B cell (primary cell): ENCODE data around the gene TNFRSF6B. TPM values are rescaled to one million over a fixed set of nuclear protein-coding genes. Genes with fewer than 3 reads are reported as not detected.

Experiments used
- ATAC-seq: fragments of 200-7000 bp; cut with Tn5 transposase; one replicate; pipeline ENCODE4 v1.10.0; 2021; ENCODE audit warnings: low read depth, mild to moderate bottlenecking, moderate number of reproducible peaks, moderate library complexity
- CTCF ChIA-PET: fragments of 350-600 bp; sonication (Branson Sonifier 250); formaldehyde crosslinking; loops from one replicate; lab custom pipeline; 2021; ENCODE audit warnings: antibody characterized with exemption, inconsistent platforms; lab: Charles Lee
- POLR2A ChIA-PET: fragments of 350-600 bp; sonication (Branson Sonifier 250); formaldehyde crosslinking; loops from one replicate; lab custom pipeline; 2021; ENCODE audit warnings: antibody characterized with exemption; lab: Charles Lee
- DNase-seq: peaks from one replicate; pipeline ENCODE4 v3.0.0; 2013
- H2AFZ ChIP-seq: 2 replicates; pipeline ENCODE4 v1.6.1; 2012; ENCODE audit warnings: mild to moderate bottlenecking, low read depth, low read length; ENCODE audit not compliant: insufficient read depth, poor library complexity, severe bottlenecking
- H3K27ac ChIP-seq, 2 donors: 1 replicate in 1 of 2; 2 replicates in 1 of 2; pipeline ENCODE4 v1.5.1; 2012 to 2013; ENCODE audit warnings: low read length in 2 of 2, mild to moderate bottlenecking in 2 of 2, moderate library complexity in 1 of 2
- H3K27me3 ChIP-seq, 4 experiments: fragments of 200-600 bp in 1 of 4; sonication (generic) in 1 of 4; replicated peaks in 1 of 4; 1 replicate in 2 of 4; 2 replicates in 2 of 4; pipeline versions ENCODE4 v1.6.1 to v1.7.0; 2013 to 2016; ENCODE audit warnings: low read length in 3 of 4, mild to moderate bottlenecking in 2 of 4, mixed read lengths in 1 of 4, moderate library complexity in 1 of 4; ENCODE audit not compliant: insufficient read depth in 4 of 4, control insufficient read depth in 3 of 4; ENCODE audit errors: control extremely low read depth in 1 of 4
- H3K36me3 ChIP-seq, 2 experiments: replicated peaks in 1 of 2; 1 replicate in 1 of 2; 2 replicates in 1 of 2; pipeline versions ENCODE4 v1.6.1 to v1.7.1; 2013; ENCODE audit warnings: low read length in 1 of 2; ENCODE audit not compliant: insufficient read depth in 2 of 2, control insufficient read depth in 1 of 2; ENCODE audit errors: control extremely low read depth in 1 of 2, extremely low read depth in 1 of 2
- H3K4me1 ChIP-seq, 2 donors: fragments of 200-600 bp in 1 of 2; sonication (generic) in 1 of 2; 1 replicate in 1 of 2; 2 replicates in 1 of 2; pipeline versions ENCODE4 v1.5.1 to v1.6.1; 2013 to 2017; ENCODE audit warnings: low read length in 2 of 2; ENCODE audit not compliant: control insufficient read depth in 2 of 2, insufficient read depth in 2 of 2
- H3K4me2 ChIP-seq: replicated peaks from 2 replicates; pipeline ENCODE3; 2012; ENCODE audit warnings: mild to moderate bottlenecking, low read depth, low read length; ENCODE audit not compliant: poor library complexity, severe bottlenecking
- H3K4me3 ChIP-seq, 5 experiments: fragments of 200-600 bp in 1 of 5; sonication (generic) in 1 of 5; 1 replicate in 3 of 5; 2 replicates in 2 of 5; pipeline versions ENCODE4 v1.5.1 to v1.7.0; 2011 to 2016; ENCODE audit warnings: low read length in 4 of 5, mild to moderate bottlenecking in 4 of 5, low read depth in 2 of 5, control low read depth in 1 of 5, moderate library complexity in 1 of 5; ENCODE audit not compliant: insufficient read depth in 1 of 5; ENCODE audit errors: control extremely low read depth in 1 of 5, extremely low read depth in 1 of 5
- H3K79me2 ChIP-seq: fragments of 200-600 bp; sonication (generic); one replicate; pipeline ENCODE4 v1.6.0; 2016; ENCODE audit warnings: low read length; ENCODE audit not compliant: control insufficient read depth, insufficient read depth
- H3K9ac ChIP-seq: fragments of 200-600 bp; sonication (generic); 2 replicates; pipeline ENCODE4 v1.6.1; 2017; ENCODE audit warnings: mild to moderate bottlenecking, low read length, moderate library complexity
- H3K9me3 ChIP-seq, 3 donors: one replicate each; pipeline versions ENCODE4 v1.6.1 to v1.7.1; 2013; ENCODE audit warnings: low read length in 2 of 3; ENCODE audit not compliant: control insufficient read depth in 2 of 3, insufficient read depth in 1 of 3; ENCODE audit errors: control extremely low read depth in 1 of 3
- H4K20me1 ChIP-seq: 2 replicates; pipeline ENCODE4 v1.6.0; 2012; ENCODE audit warnings: mild to moderate bottlenecking, low read length; ENCODE audit not compliant: insufficient read depth, control insufficient read depth, poor library complexity, severe bottlenecking
- H3K27ac Mint-ChIP-seq: one replicate; pipeline ENCODE4 v1.8.0; 2021; ENCODE audit warnings: mixed read lengths
- H3K27me3 Mint-ChIP-seq: one replicate; pipeline ENCODE4 v1.8.0; 2021; ENCODE audit warnings: mixed read lengths
- H3K4me1 Mint-ChIP-seq: one replicate; pipeline ENCODE4 v1.8.0; 2021; ENCODE audit warnings: mixed read lengths
- H3K4me3 Mint-ChIP-seq: one replicate; pipeline ENCODE4 v1.8.0; 2021; ENCODE audit warnings: mixed read lengths
- H3K9me3 Mint-ChIP-seq: one replicate; pipeline ENCODE4 v1.8.0; 2022; ENCODE audit warnings: mixed read lengths; ENCODE audit not compliant: insufficient read depth
- EZH2 ChIP-seq: IDR thresholded peaks from 2 replicates; pipeline ENCODE4 v1.6.1; 2012; ENCODE audit warnings: borderline replicate concordance, low read depth, mild to moderate bottlenecking, moderate library complexity, low read length; ENCODE audit not compliant: insufficient read depth, poor library complexity, severe bottlenecking
- WGBS: methylation state at CpG from one replicate; pipeline ENCODE4 v1.1.5; 2013; ENCODE audit warnings: missing lambda C conversion rate; ENCODE audit not compliant: insufficient coverage; 5-methylcytosine and 5-hydroxymethylcytosine counted together
- intact Hi-C: fragments of 100-400 bp; cut with micrococcal nuclease; formaldehyde crosslinking; loops from one replicate; pipeline ENCODE4 v1.10.0; 2022
- polyA plus RNA-seq: library from polyadenylated mRNA; depleted of rRNA; stranded (reverse); fragments of >200 nt; gene quantifications from 2 replicates; pipeline ENCODE4 v1.2.3, GENCODE V29; 2012
- total RNA-seq, 2 donors: library from RNA; stranded (reverse); fragments of 120-200 nt in 1 of 2; gene quantifications; 1 replicate in 1 of 2; 2 replicates in 1 of 2; pipeline versions ENCODE4 v1.2.3 to v1.2.4, GENCODE V29; 2013 to 2022
- TF ChIP-seq, protein P1 (sequence below): fragments of 200-600 bp; IDR thresholded peaks from one replicate; pipeline ENCODE4 v1.8.0; 2022; ENCODE audit warnings: antibody characterized with exemption, mild to moderate bottlenecking

The TNFRSF6B gene
- total and polyA plus RNA-seq, 2 donors (not counting 1 experiment from before 2014, with no cell fraction given) = 6.7 TPM; not detected in 1

DNA sequence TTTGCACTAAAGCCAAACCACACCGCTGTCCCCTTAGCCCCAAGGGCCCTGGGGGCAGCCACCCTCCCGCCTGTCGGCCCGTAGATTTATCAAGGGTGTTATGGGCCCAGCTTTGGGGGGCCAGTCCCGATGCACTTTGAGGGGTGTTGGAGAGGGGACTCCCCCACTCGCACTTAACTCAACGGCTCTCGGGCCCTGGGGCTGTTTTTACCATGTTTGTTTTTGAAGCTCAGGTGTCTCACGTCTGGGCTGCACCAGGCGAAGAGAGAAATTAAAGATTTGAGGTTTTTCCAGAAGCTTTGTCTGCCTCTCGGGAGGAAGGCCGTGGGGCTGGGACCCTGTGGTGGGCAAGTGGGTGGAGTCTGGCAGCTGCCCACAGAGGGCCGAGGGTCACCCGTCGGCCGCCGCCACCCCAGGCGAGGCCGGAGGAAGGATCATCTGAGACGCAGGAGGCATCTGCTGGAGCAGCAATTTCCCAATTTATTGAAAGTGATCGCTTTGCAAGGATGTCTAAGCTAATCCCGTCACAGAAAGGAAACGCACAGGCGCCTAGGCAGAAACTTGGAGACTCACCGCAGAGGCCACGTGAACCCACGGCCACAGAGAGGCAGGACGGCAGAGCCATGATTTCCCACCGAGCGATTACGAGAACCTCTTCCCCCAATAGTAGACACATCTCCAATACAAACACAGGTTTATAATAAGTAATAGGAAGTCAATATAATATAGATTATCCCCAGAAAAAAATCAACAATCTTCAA is 46.9 kb downstream of the TNFRSF6B start:
- no peak overlapping the region for H3K27ac ChIP-seq
- H3K9me3 ChIP-seq = no peaks in the 10 kb centered on the region
- H3K4me3 ChIP-seq = no peak overlapping the region
- no peak overlapping the region for H2AFZ ChIP-seq
- H3K9ac ChIP-seq = no peak overlapping the region
- Mint-ChIP-seq H3K27me3 (no peaks in the 10 kb centered on the region), H3K9me3 (no peaks in the 10 kb centered on the region), H3K27ac (no peak overlapping the region), H3K4me3 (no peak overlapping the region), H3K4me1 (no peaks in the 10 kb centered on the region)
- WGBS = 96% methylated on average over 24 of the region's 31 CpGs
- H4K20me1 ChIP-seq = peaks cover 5% of the 10 kb centered on the region
- peaks cover 0 to 4% of the 10 kb centered on the region in 2 experiments for H3K36me3 ChIP-seq
- peaks cover 14 to 20% of the 10 kb centered on the region in 2 donors for H3K4me1 ChIP-seq
- DNase-seq (no peak), ATAC-seq (no peak)
- ChIA-PET POLR2A (no interaction called here), CTCF (interaction anchor here (0.7 kb wide), 1 partner anchor 331 kb away, joined by 3 read pairs; no protein-coding TSS in a partner anchor)
- no peak overlapping the region for H3K4me2 ChIP-seq
- no peak for TF ChIP-seq EZH2
- TF ChIP-seq, protein P1, sequence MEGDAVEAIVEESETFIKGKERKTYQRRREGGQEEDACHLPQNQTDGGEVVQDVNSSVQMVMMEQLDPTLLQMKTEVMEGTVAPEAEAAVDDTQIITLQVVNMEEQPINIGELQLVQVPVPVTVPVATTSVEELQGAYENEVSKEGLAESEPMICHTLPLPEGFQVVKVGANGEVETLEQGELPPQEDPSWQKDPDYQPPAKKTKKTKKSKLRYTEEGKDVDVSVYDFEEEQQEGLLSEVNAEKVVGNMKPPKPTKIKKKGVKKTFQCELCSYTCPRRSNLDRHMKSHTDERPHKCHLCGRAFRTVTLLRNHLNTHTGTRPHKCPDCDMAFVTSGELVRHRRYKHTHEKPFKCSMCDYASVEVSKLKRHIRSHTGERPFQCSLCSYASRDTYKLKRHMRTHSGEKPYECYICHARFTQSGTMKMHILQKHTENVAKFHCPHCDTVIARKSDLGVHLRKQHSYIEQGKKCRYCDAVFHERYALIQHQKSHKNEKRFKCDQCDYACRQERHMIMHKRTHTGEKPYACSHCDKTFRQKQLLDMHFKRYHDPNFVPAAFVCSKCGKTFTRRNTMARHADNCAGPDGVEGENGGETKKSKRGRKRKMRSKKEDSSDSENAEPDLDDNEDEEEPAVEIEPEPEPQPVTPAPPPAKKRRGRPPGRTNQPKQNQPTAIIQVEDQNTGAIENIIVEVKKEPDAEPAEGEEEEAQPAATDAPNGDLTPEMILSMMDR = no peak
- intact Hi-C loops = no loop called here
- H3K79me2 ChIP-seq = no peaks in the 10 kb centered on the region
- no peaks in the 10 kb centered on the region for H3K27me3 ChIP-seq

GRCh38 chr20:63744158-63744557 is 47.7 kb downstream of the TNFRSF6B start:
- H3K27ac Mint-ChIP-seq = no peak overlapping the region
- POLR2A ChIA-PET = no interaction called here
- CTCF ChIA-PET = no interaction called here

More at GRCh38 chr20:63744158-63744557, 47.7 kb downstream of the TNFRSF6B start:
- ATAC-seq = no peak
- peaks cover 6 to 12% of the 10 kb centered on the region in 2 donors for H3K4me1 ChIP-seq
- no peak overlapping the region for H3K4me2 ChIP-seq
- no peak overlapping the region for H3K4me3 ChIP-seq
- no peaks in the 10 kb centered on the region for H3K4me1 Mint-ChIP-seq
- H3K36me3 ChIP-seq = peaks cover 0 to 4% of the 10 kb centered on the region in 2 experiments
- intact Hi-C loops = no loop called here
- TF ChIP-seq EZH2 = no peak
- TF ChIP-seq, protein P1 = no peak
- no peaks in the 10 kb centered on the region for H3K27me3 ChIP-seq
- H3K27me3 Mint-ChIP-seq = no peaks in the 10 kb centered on the region
- H3K9ac ChIP-seq = no peak overlapping the region
- no peaks in the 10 kb centered on the region for H3K9me3 ChIP-seq
- no peak overlapping the region for H3K4me3 Mint-ChIP-seq
- H3K9me3 Mint-ChIP-seq = no peaks in the 10 kb centered on the region
- H3K27ac ChIP-seq = no peak overlapping the region
- H3K79me2 ChIP-seq = no peaks in the 10 kb centered on the region
- H2AFZ ChIP-seq = no peak overlapping the region
- H4K20me1 ChIP-seq = no peaks in the 10 kb centered on the region
- DNase-seq = no peak
- 80% methylated on average over 4 of the region's 4 CpGs for WGBS
